ENCODE results near the gene ANAPC16.
A peak's percentile ranks its signal among the peaks of the same experiment; 100 is the strongest.

ANAPC16 gene

GRCh38 chr10:72272689-72273409 lies 57.0 kb downstream of the ANAPC16 start:
- Histone ChIP-seq H3K4me1 (ENCODE audit: control insufficient read depth, insufficient read depth, low read length) (peaks cover 33% of the 10 kb centered on the region), H3K36me3 (ENCODE audit: control insufficient read depth, insufficient read depth, low read length) (peaks cover 5% of the 10 kb centered on the region), H3K27me3 (ENCODE audit: control insufficient read depth, insufficient read depth, low read length, poor library complexity, severe bottlenecking) (no peaks in the 10 kb centered on the region), H3K27ac (ENCODE audit: insufficient read depth, low read depth, low read length, poor library complexity, severe bottlenecking) (peak overlapping the region; percentile 96), H3K9me3 (ENCODE audit: control insufficient read depth, low read length) (no peaks in the 10 kb centered on the region), H3K4me3 (ENCODE audit: insufficient read depth, low read depth, low read length) (peak overlapping the region; percentile 91)
- 3 to 4% methylated on average over 26 to 28 of the region's 28 CpGs for WGBS, 2 experiments

- Histone ChIP-seq H3K27me3 (ENCODE audit: control insufficient read depth, insufficient read depth, low read length, poor library complexity, severe bottlenecking) (no peaks in the 10 kb centered on the region), H3K4me3 (ENCODE audit: insufficient read depth, low read depth, low read length) (peak within 1 kb of the TSS; percentile 91), H3K27ac (ENCODE audit: insufficient read depth, low read depth, low read length, poor library complexity, severe bottlenecking) (peak within 1 kb of the TSS; percentile 96), H3K9me3 (ENCODE audit: control insufficient read depth, low read length) (no peaks in the 10 kb centered on the region), H3K4me1 (ENCODE audit: control insufficient read depth, insufficient read depth, low read length) (peaks cover 33% of the 10 kb centered on the region), H3K36me3 (ENCODE audit: control insufficient read depth, insufficient read depth, low read length) (peaks cover 5% of the 10 kb centered on the region)
- 0% methylated on average over 67 of the region's 67 CpGs for WGBS, 2 experiments
Observed at GRCh38 chr10:72273410-72274212, 57.8 kb downstream of the ANAPC16 start, which contains the start of gene DDIT4. DDIT4 (plus strand) TSS chr10:72273924; CDS start chr10:72274217, 293 bp downstream.

- WGBS, 2 experiments, result 1% methylated on average over 40 of the region's 40 CpGs
- H3K27me3 ChIP-seq (ENCODE audit: control insufficient read depth, insufficient read depth, low read length, poor library complexity, severe bottlenecking), result no peaks in the 10 kb centered on the region
- peaks cover 5% of the 10 kb centered on the region for H3K36me3 ChIP-seq (ENCODE audit: control insufficient read depth, insufficient read depth, low read length)
Observed at GRCh38 chr10:72274213-72274729, 58.5 kb downstream of the ANAPC16 start.

GRCh38 chr10:72274730-72275350 lies 59.0 kb downstream of the ANAPC16 start:
- Histone ChIP-seq H3K27ac (ENCODE audit: insufficient read depth, low read depth, low read length, poor library complexity, severe bottlenecking) (no peak overlapping the region), H3K27me3 (ENCODE audit: control insufficient read depth, insufficient read depth, low read length, poor library complexity, severe bottlenecking) (no peaks in the 10 kb centered on the region), H3K4me1 (ENCODE audit: control insufficient read depth, insufficient read depth, low read length) (peaks cover 33% of the 10 kb centered on the region), H3K9me3 (ENCODE audit: control insufficient read depth, low read length) (no peaks in the 10 kb centered on the region), H3K36me3 (ENCODE audit: control insufficient read depth, insufficient read depth, low read length) (peaks cover 5% of the 10 kb centered on the region), H3K4me3 (ENCODE audit: insufficient read depth, low read depth, low read length) (peak overlapping the region; percentile 91)
- WGBS, 2 experiments, result 42 to 43% methylated on average over 26 of the region's 26 CpGs

More at GRCh38 chr10:72274213-72274729, 58.5 kb downstream of the ANAPC16 start:
- no peaks in the 10 kb centered on the region for H3K9me3 ChIP-seq (ENCODE audit: control insufficient read depth, low read length)
- H3K4me3 ChIP-seq (ENCODE audit: insufficient read depth, low read depth, low read length), result peak overlapping the region; percentile 91
- peaks cover 33% of the 10 kb centered on the region for H3K4me1 ChIP-seq (ENCODE audit: control insufficient read depth, insufficient read depth, low read length)
- H3K27ac ChIP-seq (ENCODE audit: insufficient read depth, low read depth, low read length, poor library complexity, severe bottlenecking), result peak overlapping the region; percentile 78

- no peaks in the 10 kb centered on the region for H3K9me3 ChIP-seq (ENCODE audit: control insufficient read depth, low read length)
- H3K27ac ChIP-seq (ENCODE audit: insufficient read depth, low read depth, low read length, poor library complexity, severe bottlenecking), result no peak overlapping the region
- H3K4me3 ChIP-seq (ENCODE audit: insufficient read depth, low read depth, low read length), result peak overlapping the region; percentile 91
- WGBS, 2 experiments, result 59 to 65% methylated on average over 12 of the region's 12 CpGs
- peaks cover 30% of the 10 kb centered on the region for H3K4me1 ChIP-seq (ENCODE audit: control insufficient read depth, insufficient read depth, low read length)
- no peaks in the 10 kb centered on the region for H3K27me3 ChIP-seq (ENCODE audit: control insufficient read depth, insufficient read depth, low read length, poor library complexity, severe bottlenecking)
- peaks cover 5% of the 10 kb centered on the region for H3K36me3 ChIP-seq (ENCODE audit: control insufficient read depth, insufficient read depth, low read length)
Observed at GRCh38 chr10:72275351-72276012, 59.7 kb downstream of the ANAPC16 start.

GRCh38 chr10:72276013-72276387 lies 60.2 kb downstream of the ANAPC16 start:
- Histone ChIP-seq H3K9me3 (ENCODE audit: control insufficient read depth, low read length) (no peaks in the 10 kb centered on the region), H3K27me3 (ENCODE audit: control insufficient read depth, insufficient read depth, low read length, poor library complexity, severe bottlenecking) (no peaks in the 10 kb centered on the region), H3K4me3 (ENCODE audit: insufficient read depth, low read depth, low read length) (peak overlapping the region; percentile 91), H3K27ac (ENCODE audit: insufficient read depth, low read depth, low read length, poor library complexity, severe bottlenecking) (no peak overlapping the region), H3K4me1 (ENCODE audit: control insufficient read depth, insufficient read depth, low read length) (peaks cover 25% of the 10 kb centered on the region), H3K36me3 (ENCODE audit: control insufficient read depth, insufficient read depth, low read length) (peaks cover 5% of the 10 kb centered on the region)
- 88 to 92% methylated on average over 4 of the region's 4 CpGs for WGBS, 2 experiments

GRCh38 chr10:72276421-72277339 lies 60.9 kb downstream of the ANAPC16 start:
- H3K4me1 ChIP-seq (ENCODE audit: control insufficient read depth, insufficient read depth, low read length), result peaks cover 25% of the 10 kb centered on the region
- H3K27ac ChIP-seq (ENCODE audit: insufficient read depth, low read depth, low read length, poor library complexity, severe bottlenecking), result no peak overlapping the region
- no peak overlapping the region for H3K4me3 ChIP-seq (ENCODE audit: insufficient read depth, low read depth, low read length)
- H3K36me3 ChIP-seq (ENCODE audit: control insufficient read depth, insufficient read depth, low read length), result peaks cover 5% of the 10 kb centered on the region
- H3K9me3 ChIP-seq (ENCODE audit: control insufficient read depth, low read length), result no peaks in the 10 kb centered on the region
- WGBS, 2 experiments, result 85 to 87% methylated on average over 6 of the region's 6 CpGs
- H3K27me3 ChIP-seq (ENCODE audit: control insufficient read depth, insufficient read depth, low read length, poor library complexity, severe bottlenecking), result no peaks in the 10 kb centered on the region

- H3K27ac ChIP-seq (ENCODE audit: insufficient read depth, low read depth, low read length, poor library complexity, severe bottlenecking), result no peak overlapping the region
- peaks cover 18% of the 10 kb centered on the region for H3K4me1 ChIP-seq (ENCODE audit: control insufficient read depth, insufficient read depth, low read length)
- no peaks in the 10 kb centered on the region for H3K27me3 ChIP-seq (ENCODE audit: control insufficient read depth, insufficient read depth, low read length, poor library complexity, severe bottlenecking)
- 83 to 90% methylated on average over 5 of the region's 5 CpGs for WGBS, 2 experiments
- peaks cover 5% of the 10 kb centered on the region for H3K36me3 ChIP-seq (ENCODE audit: control insufficient read depth, insufficient read depth, low read length)
- no peaks in the 10 kb centered on the region for H3K9me3 ChIP-seq (ENCODE audit: control insufficient read depth, low read length)
- H3K4me3 ChIP-seq (ENCODE audit: insufficient read depth, low read depth, low read length), result no peak overlapping the region
Observed at GRCh38 chr10:72277340-72277995, 61.7 kb downstream of the ANAPC16 start.

All from ectodermal cell (in vitro differentiated cells).